ENCODE measurements around the gene TTC16. TPM values are rescaled to one million over a fixed set of nuclear protein-coding genes. Genes with fewer than 3 reads are reported as not detected.

TTC16 gene
- total RNA-seq, 1 experiment from 2014 or later = not detected

- Mint-ChIP-seq H3K9me3 (peaks cover 0 to 2% of the 10 kb centered on the region in 2 experiments; a peak in 1 of 5 replicates), H3K4me1 (peaks cover 17 to 40% of the 10 kb centered on the region in 2 experiments), H3K4me3 (no peak overlapping the region; a peak in 1 of 5 replicates), H3K27ac (no peak overlapping the region), H3K27me3 (ENCODE audit: low read depth) (peaks cover 7% of the 10 kb centered on the region), H3K36me3 (ENCODE audit: insufficient read depth in 1 of 3, low read depth in 3 of 3) (no peaks in the 10 kb centered on the region; a peak in 1 of 7 replicates)
- Histone ChIP-seq H3K79me1 (ENCODE audit: insufficient read depth, low read depth, low read length, poor library complexity, severe bottlenecking) (no peaks in the 10 kb centered on the region), H2AK5ac (ENCODE audit: insufficient read length, low read length) (no peak overlapping the region), H3T11ph (ENCODE audit: low read length) (no peak overlapping the region), H2AFZ (ENCODE audit: low read length) (no peak overlapping the region), H3K4me1 (ENCODE audit: insufficient read depth, low read length) (no peaks in the 10 kb centered on the region; the same call in 1 of the 2 replicates), H4K5ac (ENCODE audit: insufficient read length, low read depth, low read length) (no peak overlapping the region), H2BK15ac (ENCODE audit: low read depth, low read length) (no peak overlapping the region), H4K91ac (ENCODE audit: insufficient read length, low read depth, low read length) (no peak overlapping the region), H2BK20ac (ENCODE audit: low read depth, low read length, poor library complexity, severe bottlenecking) (no peak overlapping the region), H2BK12ac (ENCODE audit: insufficient read length, low read depth, low read length) (no peak overlapping the region), H4K20me1 (ENCODE audit: control insufficient read depth, insufficient read depth, insufficient read length) (no peaks in the 10 kb centered on the region), H3K23me2 (ENCODE audit: insufficient read length, low read depth, low read length, poor library complexity, severe bottlenecking) (no peaks in the 10 kb centered on the region), H2BK120ac (ENCODE audit: low read depth, low read length, poor library complexity, severe bottlenecking) (no peak overlapping the region), H3K9me3 (ENCODE audit: control insufficient read depth, low read depth, low read length) (no peaks in the 10 kb centered on the region), H3K56ac (ENCODE audit: insufficient read length, low read depth, low read length) (no peak overlapping the region), H3K23ac (ENCODE audit: insufficient read length, low read depth, low read length) (no peak overlapping the region), H3K9ac (ENCODE audit: extremely low read depth, insufficient read length, low read length) (no peak overlapping the region), H3K14ac (ENCODE audit: insufficient read depth, low read length) (no peak overlapping the region), H3K4ac (ENCODE audit: low read depth, low read length) (no peak overlapping the region), H4K8ac (replicated peaks; ENCODE audit: insufficient read length, low read depth, low read length) (no peak overlapping the region), H2BK5ac (ENCODE audit: insufficient read length, low read length) (no peak overlapping the region), H3K27ac (ENCODE audit: insufficient read length, low read depth, low read length) (no peak overlapping the region), H3K27me3 (ENCODE audit: insufficient read depth, low read length) (no peaks in the 10 kb centered on the region), H3K79me2 (ENCODE audit: insufficient read depth, low read length) (no peaks in the 10 kb centered on the region), H3K4me2 (ENCODE audit: insufficient read depth, insufficient read length, low read length) (no peak overlapping the region), H3K18ac (ENCODE audit: insufficient read length, low read depth, low read length) (no peak overlapping the region)
- TF ChIP-seq CTCF (conservative IDR thresholded peaks at IDR 0.05) = peak; percentile 43; the same call in 2 of the 3 replicates
- WGBS (ENCODE audit: extremely low coverage, insufficient read length, low lambda C conversion rate) = no CpG with 5 or more reads among the region's 5 CpGs
- no peak for DNase-seq
Measured at GRCh38 chr9:127707766-127708165, 8.1 kb upstream of the TTC16 start.
